ENCODE results near the gene CALHM5. TPM values are rescaled to one million over a fixed set of nuclear protein-coding genes. Genes with fewer than 3 reads are reported as not detected.
A peak's percentile ranks its signal among the peaks of the same experiment; 100 is the strongest.

CALHM5 gene
- total RNA-seq, 1 donor from 2014 or later = 1.8 TPM

DNA sequence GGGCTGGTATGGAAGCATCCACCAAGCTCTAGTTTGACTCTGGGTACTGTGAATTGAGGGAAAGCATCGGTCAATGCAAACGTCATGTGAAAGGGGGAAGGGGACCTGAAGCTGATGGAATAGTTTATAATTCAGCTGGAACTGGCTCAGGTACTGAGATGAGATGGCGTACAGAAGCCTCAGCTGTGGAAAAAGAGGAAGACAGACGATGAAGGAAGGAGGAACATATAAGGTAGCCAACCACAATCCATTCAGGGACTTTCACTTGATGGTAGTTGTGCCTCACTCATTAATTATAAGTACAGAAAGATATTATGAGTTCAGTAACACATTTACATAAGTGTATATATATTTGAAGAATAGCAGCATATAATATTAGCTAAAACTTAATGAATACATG lies 2.7 kb downstream of the CALHM5 start:
- H3K9me3 ChIP-seq (ENCODE audit: insufficient read depth, low read depth, low read length) = no peaks in the 10 kb centered on the region
- peaks cover 7% of the 10 kb centered on the region for H3K36me3 ChIP-seq (ENCODE audit: insufficient read depth, low read length)
- H3K9me3 Mint-ChIP-seq (ENCODE audit: unreplicated experiment) = peaks cover 3% of the 10 kb centered on the region
- H3K27me3 Mint-ChIP-seq (ENCODE audit: low read depth, unreplicated experiment) = no peaks in the 10 kb centered on the region
- H3K4me1 ChIP-seq (ENCODE audit: insufficient read depth, low read length) = peaks cover 10% of the 10 kb centered on the region
- H4K20me1 ChIP-seq (ENCODE audit: insufficient read depth, low read length) = no peaks in the 10 kb centered on the region
- DNase-seq (ENCODE audit: low read depth) (no peak), FAIRE-seq (no peak)
- H3K4me2 ChIP-seq (ENCODE audit: low read length) = peak overlapping the region; percentile 83
- no peak overlapping the region for H3K27ac Mint-ChIP-seq (ENCODE audit: unreplicated experiment)
- TF ChIP-seq EZH2 (IDR thresholded peaks at IDR 0.05; ENCODE audit: insufficient read depth, low read length) = no peak
- TF ChIP-seq, protein P1, sequence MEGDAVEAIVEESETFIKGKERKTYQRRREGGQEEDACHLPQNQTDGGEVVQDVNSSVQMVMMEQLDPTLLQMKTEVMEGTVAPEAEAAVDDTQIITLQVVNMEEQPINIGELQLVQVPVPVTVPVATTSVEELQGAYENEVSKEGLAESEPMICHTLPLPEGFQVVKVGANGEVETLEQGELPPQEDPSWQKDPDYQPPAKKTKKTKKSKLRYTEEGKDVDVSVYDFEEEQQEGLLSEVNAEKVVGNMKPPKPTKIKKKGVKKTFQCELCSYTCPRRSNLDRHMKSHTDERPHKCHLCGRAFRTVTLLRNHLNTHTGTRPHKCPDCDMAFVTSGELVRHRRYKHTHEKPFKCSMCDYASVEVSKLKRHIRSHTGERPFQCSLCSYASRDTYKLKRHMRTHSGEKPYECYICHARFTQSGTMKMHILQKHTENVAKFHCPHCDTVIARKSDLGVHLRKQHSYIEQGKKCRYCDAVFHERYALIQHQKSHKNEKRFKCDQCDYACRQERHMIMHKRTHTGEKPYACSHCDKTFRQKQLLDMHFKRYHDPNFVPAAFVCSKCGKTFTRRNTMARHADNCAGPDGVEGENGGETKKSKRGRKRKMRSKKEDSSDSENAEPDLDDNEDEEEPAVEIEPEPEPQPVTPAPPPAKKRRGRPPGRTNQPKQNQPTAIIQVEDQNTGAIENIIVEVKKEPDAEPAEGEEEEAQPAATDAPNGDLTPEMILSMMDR (IDR thresholded peaks at IDR 0.05; ENCODE audit: insufficient read depth, low read depth, low read length) = no peak
- H3K4me3 ChIP-seq (ENCODE audit: insufficient read depth, low read depth, low read length) = no peak overlapping the region
- no peak overlapping the region for H2AFZ ChIP-seq (ENCODE audit: low read depth, low read length)
- H3K36me3 Mint-ChIP-seq (ENCODE audit: low read depth, unreplicated experiment) = peaks cover 3% of the 10 kb centered on the region
- H3K79me2 ChIP-seq (ENCODE audit: insufficient read depth, low read length) = peaks cover 23% of the 10 kb centered on the region
- peak overlapping the region; percentile 29 for H3K4me3 Mint-ChIP-seq (ENCODE audit: unreplicated experiment)
- peaks cover 14% of the 10 kb centered on the region for H3K4me1 Mint-ChIP-seq (ENCODE audit: low read depth, unreplicated experiment)
- no peak overlapping the region for H3K27ac ChIP-seq (ENCODE audit: low read depth, low read length)
- no peak overlapping the region for H3K9ac ChIP-seq (ENCODE audit: low read length)
- no peaks in the 10 kb centered on the region for H3K27me3 ChIP-seq (ENCODE audit: insufficient read depth, low read length)

DNA sequence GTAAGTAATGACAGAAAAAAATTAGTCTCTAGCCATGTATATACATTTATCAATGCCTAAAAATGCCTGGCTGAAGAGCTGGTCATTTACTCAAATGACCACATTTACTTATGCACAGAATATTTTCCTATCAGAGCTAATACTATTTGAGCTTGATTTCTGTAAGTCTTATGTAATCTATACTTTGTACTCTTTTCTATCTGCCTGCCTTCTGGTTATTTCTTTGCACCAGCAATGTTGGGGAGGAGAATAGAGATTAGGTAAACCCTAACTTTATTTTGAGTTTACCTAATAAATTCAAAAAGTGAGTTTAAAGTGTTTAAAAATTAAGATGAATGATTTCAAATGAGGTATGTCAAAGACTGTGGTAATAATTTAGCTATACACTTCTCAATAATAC lies 3.7 kb downstream of the CALHM5 start:
- no peaks in the 10 kb centered on the region for H3K27me3 Mint-ChIP-seq (ENCODE audit: low read depth, unreplicated experiment)
- no peak overlapping the region for H3K4me2 ChIP-seq (ENCODE audit: low read length)
- H4K20me1 ChIP-seq (ENCODE audit: insufficient read depth, low read length) = no peaks in the 10 kb centered on the region
- H3K27ac Mint-ChIP-seq (ENCODE audit: unreplicated experiment) = no peak overlapping the region
- H3K4me3 Mint-ChIP-seq (ENCODE audit: unreplicated experiment) = no peak overlapping the region
- no peak overlapping the region for H3K9ac ChIP-seq (ENCODE audit: low read length)
- H3K79me2 ChIP-seq (ENCODE audit: insufficient read depth, low read length) = peaks cover 23% of the 10 kb centered on the region
- H3K9me3 ChIP-seq (ENCODE audit: insufficient read depth, low read depth, low read length) = no peaks in the 10 kb centered on the region
- H3K4me1 ChIP-seq (ENCODE audit: insufficient read depth, low read length) = peaks cover 10% of the 10 kb centered on the region
- peaks cover 3% of the 10 kb centered on the region for H3K36me3 Mint-ChIP-seq (ENCODE audit: low read depth, unreplicated experiment)
- FAIRE-seq (no peak), DNase-seq (ENCODE audit: low read depth) (no peak)
- peaks cover 7% of the 10 kb centered on the region for H3K36me3 ChIP-seq (ENCODE audit: insufficient read depth, low read length)
- H3K4me3 ChIP-seq (ENCODE audit: insufficient read depth, low read depth, low read length) = no peak overlapping the region
- no peak overlapping the region for H2AFZ ChIP-seq (ENCODE audit: low read depth, low read length)
- TF ChIP-seq EZH2 (IDR thresholded peaks at IDR 0.05; ENCODE audit: insufficient read depth, low read length) = no peak
- TF ChIP-seq, protein P1 (IDR thresholded peaks at IDR 0.05; ENCODE audit: insufficient read depth, low read depth, low read length) = no peak
- peaks cover 14% of the 10 kb centered on the region for H3K4me1 Mint-ChIP-seq (ENCODE audit: low read depth, unreplicated experiment)
- H3K9me3 Mint-ChIP-seq (ENCODE audit: unreplicated experiment) = no peaks in the 10 kb centered on the region
- H3K27ac ChIP-seq (ENCODE audit: low read depth, low read length) = no peak overlapping the region
- no peaks in the 10 kb centered on the region for H3K27me3 ChIP-seq (ENCODE audit: insufficient read depth, low read length)

DNA sequence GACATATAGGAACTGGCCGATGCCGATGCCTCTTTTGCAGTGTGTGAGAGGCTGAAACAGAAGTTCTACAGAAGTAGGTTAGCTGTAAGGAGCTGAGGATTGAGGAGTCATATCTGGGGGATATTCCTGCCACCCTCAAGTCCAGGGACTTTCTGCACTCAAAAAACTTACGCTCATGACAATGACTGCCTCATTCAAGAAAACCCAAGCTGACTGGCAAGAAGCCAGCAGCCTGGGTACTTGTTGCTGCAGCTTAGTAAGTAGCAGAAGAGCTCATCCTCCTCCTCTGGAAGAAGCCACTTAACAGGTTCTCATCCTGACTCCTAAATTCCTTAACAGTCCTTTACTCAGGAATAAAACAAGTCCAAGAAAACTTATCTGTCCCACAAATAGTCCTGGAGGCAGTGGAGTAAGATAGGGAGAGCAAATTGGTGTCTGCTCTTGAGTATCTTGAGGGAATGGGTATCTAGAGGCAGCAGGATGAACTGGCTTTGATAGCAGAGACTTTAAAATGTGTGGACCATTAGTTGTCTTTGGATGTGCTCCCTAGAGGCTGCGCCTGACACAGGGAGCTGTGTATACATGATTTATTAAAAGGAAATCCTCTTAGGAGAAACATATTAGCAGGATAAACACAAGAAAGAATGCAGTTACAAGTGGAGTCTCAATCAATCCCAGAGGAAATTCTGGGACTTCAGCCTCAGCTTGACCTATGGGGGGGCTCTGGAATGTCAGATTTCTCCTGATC lies 7.4 kb downstream of the CALHM5 start:
- H3K4me1 Mint-ChIP-seq (ENCODE audit: low read depth, unreplicated experiment) = peaks cover 3% of the 10 kb centered on the region
- Histone ChIP-seq H3K27ac (ENCODE audit: low read depth, low read length) (no peak overlapping the region), H3K9ac (ENCODE audit: low read length) (no peak overlapping the region), H3K27me3 (ENCODE audit: insufficient read depth, low read length) (no peaks in the 10 kb centered on the region), H3K4me1 (ENCODE audit: insufficient read depth, low read length) (no peaks in the 10 kb centered on the region), H3K36me3 (ENCODE audit: insufficient read depth, low read length) (peaks cover 7% of the 10 kb centered on the region), H3K4me2 (ENCODE audit: low read length) (no peak overlapping the region), H4K20me1 (ENCODE audit: insufficient read depth, low read length) (no peaks in the 10 kb centered on the region), H3K9me3 (ENCODE audit: insufficient read depth, low read depth, low read length) (no peaks in the 10 kb centered on the region), H3K79me2 (ENCODE audit: insufficient read depth, low read length) (peaks cover 7% of the 10 kb centered on the region), H3K4me3 (ENCODE audit: insufficient read depth, low read depth, low read length) (no peak overlapping the region), H2AFZ (ENCODE audit: low read depth, low read length) (no peak overlapping the region)
- H3K36me3 Mint-ChIP-seq (ENCODE audit: low read depth, unreplicated experiment) = peaks cover 3% of the 10 kb centered on the region
- H3K4me3 Mint-ChIP-seq (ENCODE audit: unreplicated experiment) = no peak overlapping the region
- no peaks in the 10 kb centered on the region for H3K27me3 Mint-ChIP-seq (ENCODE audit: low read depth, unreplicated experiment)
- DNase-seq (ENCODE audit: low read depth) (no peak), FAIRE-seq (no peak)
- TF ChIP-seq, protein P1 (IDR thresholded peaks at IDR 0.05; ENCODE audit: insufficient read depth, low read depth, low read length) = no peak
- TF ChIP-seq EZH2 (IDR thresholded peaks at IDR 0.05; ENCODE audit: insufficient read depth, low read length) = no peak
- H3K27ac Mint-ChIP-seq (ENCODE audit: unreplicated experiment) = no peak overlapping the region
- peaks cover 4% of the 10 kb centered on the region for H3K9me3 Mint-ChIP-seq (ENCODE audit: unreplicated experiment)
